ENCODE measurements around the gene TBC1D4. TPM values are rescaled to one million over a fixed set of nuclear protein-coding genes. Genes with fewer than 3 reads are reported as not detected.
A peak's percentile ranks its signal among the peaks of the same experiment; 100 is the strongest.

TBC1D4 gene
- total and polyA plus RNA-seq, 9 of the 15 experiments (the other 6 are each of a cell fraction or from before 2014, with no cell fraction given) = 2.8 to 12.3 (median 7.0) TPM

- TF ChIP-seq ARID1B (IDR thresholded peaks at IDR 0.05) (peak; percentile 91), ZNF347 (CRISPR knock-in tag; IDR thresholded peaks at IDR 0.05; ENCODE audit: low read depth) (no peak), EP300 (IDR thresholded peaks at IDR 0.05; ENCODE audit: low read length) (peak; percentile 79), CTBP1 (IDR thresholded peaks at IDR 0.05; ENCODE audit: borderline replicate concordance) (peak; percentile 91), HDAC2 (IDR thresholded peaks at IDR 0.05) (peak; percentile 76), ATF7 (IDR thresholded peaks at IDR 0.05) (peak; percentile 35; the same call in 1 of the 2 replicates), SRF (CRISPR knock-in tag; IDR thresholded peaks at IDR 0.05) (peak in 1 of 2 experiments; percentile 68; a peak in 1 of 4 replicates), KDM2B (CRISPR knock-in tag; IDR thresholded peaks at IDR 0.05) (no peak), ASH1L (IDR thresholded peaks at IDR 0.05; ENCODE audit: borderline replicate concordance, low read depth, partially characterized antibody) (no peak), NCOA6 (IDR thresholded peaks at IDR 0.05) (no peak), NCOA1 (IDR thresholded peaks at IDR 0.05; ENCODE audit: low read depth) (0 out of 2 replicates have a peak, but pooled peaks have one; percentile 24), KLF16 (IDR thresholded peaks at IDR 0.05) (peak; percentile 76), TAL1 (IDR thresholded peaks at IDR 0.05) (peak; percentile 86), CBFB (CRISPR knock-in tag; IDR thresholded peaks at IDR 0.05) (no peak), HNRNPUL1 (IDR thresholded peaks at IDR 0.05; ENCODE audit: low read length) (no peak), RAD51 (IDR thresholded peaks at IDR 0.05; ENCODE audit: borderline replicate concordance, low read depth) (no peak), TBP (optimal IDR thresholded peaks at IDR 0.05; ENCODE audit: low read depth, low read length) (peak; percentile 2), ZBTB17 (CRISPR knock-in tag; IDR thresholded peaks at IDR 0.05) (no peak), VEZF1 (CRISPR knock-in tag; IDR thresholded peaks at IDR 0.05) (peak; percentile 53; the same call in 1 of the 2 replicates), ARNT (IDR thresholded peaks at IDR 0.05) (no peak), ARID2 (IDR thresholded peaks at IDR 0.05) (no peak), TBL1XR1 (IDR thresholded peaks at IDR 0.05; ENCODE audit: low read length in 2 of 2) (0 out of 4 replicates have a peak, but pooled peaks of 1 of the 2 experiments have one; percentile 27), PKNOX1 (IDR thresholded peaks at IDR 0.05) (peak; percentile 66)
- TF ChIP-seq, protein P1, sequence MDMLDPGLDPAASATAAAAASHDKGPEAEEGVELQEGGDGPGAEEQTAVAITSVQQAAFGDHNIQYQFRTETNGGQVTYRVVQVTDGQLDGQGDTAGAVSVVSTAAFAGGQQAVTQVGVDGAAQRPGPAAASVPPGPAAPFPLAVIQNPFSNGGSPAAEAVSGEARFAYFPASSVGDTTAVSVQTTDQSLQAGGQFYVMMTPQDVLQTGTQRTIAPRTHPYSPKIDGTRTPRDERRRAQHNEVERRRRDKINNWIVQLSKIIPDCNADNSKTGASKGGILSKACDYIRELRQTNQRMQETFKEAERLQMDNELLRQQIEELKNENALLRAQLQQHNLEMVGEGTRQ (CRISPR knock-in tag; IDR thresholded peaks at IDR 0.05) = no peak
- TF ChIP-seq, protein P2, sequence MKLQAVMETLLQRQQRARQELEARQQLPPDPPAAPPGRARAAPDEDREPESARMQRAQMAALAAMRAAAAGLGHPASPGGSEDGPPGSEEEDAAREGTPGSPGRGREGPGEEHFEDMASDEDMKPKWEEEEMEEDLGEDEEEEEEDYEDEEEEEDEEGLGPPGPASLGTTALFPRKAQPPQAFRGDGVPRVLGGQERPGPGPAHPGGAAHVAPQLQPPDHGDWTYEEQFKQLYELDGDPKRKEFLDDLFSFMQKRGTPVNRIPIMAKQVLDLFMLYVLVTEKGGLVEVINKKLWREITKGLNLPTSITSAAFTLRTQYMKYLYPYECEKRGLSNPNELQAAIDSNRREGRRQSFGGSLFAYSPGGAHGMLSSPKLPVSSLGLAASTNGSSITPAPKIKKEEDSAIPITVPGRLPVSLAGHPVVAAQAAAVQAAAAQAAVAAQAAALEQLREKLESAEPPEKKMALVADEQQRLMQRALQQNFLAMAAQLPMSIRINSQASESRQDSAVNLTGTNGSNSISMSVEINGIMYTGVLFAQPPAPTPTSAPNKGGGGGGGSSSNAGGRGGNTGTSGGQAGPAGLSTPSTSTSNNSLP (IDR thresholded peaks at IDR 0.05; ENCODE audit: borderline replicate concordance, low read depth, low read length) = no peak
Measured at GRCh38 chr13:75326173-75327134, 155.5 kb downstream of the TBC1D4 start (continued).

Data from K562 (cell line).